Caco-2 (cell line): Measurements from ENCODE around the gene TMEM190. TPM values are rescaled to one million over a fixed set of nuclear protein-coding genes. Genes with fewer than 3 reads are reported as not detected.

ENCODE experiments used
- BruUV-seq: library from RNA; stranded (reverse); fragments of 400-500 nt; replicated peaks from 2 replicates; lab custom pipeline; 2021; lab: Mats Ljungman, UMichigan
- CTCF ChIA-PET: fragments of 300-600 bp; sonication (Branson Sonifier 250); formaldehyde crosslinking; loops from one replicate; lab custom pipeline; 2022; ENCODE audit warnings: antibody characterized with exemption; lab: Charles Lee
- POLR2A ChIA-PET: fragments of 300-600 bp; sonication (Branson Sonifier 250); formaldehyde crosslinking; loops from one replicate; lab custom pipeline; 2022; ENCODE audit warnings: antibody characterized with exemption; lab: Charles Lee
- DNase-seq, 2 experiments: peaks; one replicate each; pipeline versions ENCODE4 v3.0.0 to v3.0.0-alpha.2; 2020 to 2022
- H3K27me3 ChIP-seq: replicated peaks from 2 replicates; pipeline ENCODE4 v1.6.0; 2011; ENCODE audit warnings: low read length; ENCODE audit not compliant: control insufficient read depth, insufficient read depth
- H3K36me3 ChIP-seq: 2 replicates; pipeline ENCODE4 v1.5.1; 2011; ENCODE audit warnings: low read length; ENCODE audit not compliant: control insufficient read depth, insufficient read depth
- H3K4me1 ChIP-seq: fragments of 250-450 bp; sonication (Bioruptor Pico); 2 replicates; pipeline ENCODE4 v1.5.1; 2020; ENCODE audit warnings: mild to moderate bottlenecking
- H3K4me3 ChIP-seq: 2 replicates; pipeline ENCODE4 v1.5.1; 2011; ENCODE audit warnings: low read depth, mild to moderate bottlenecking, control low read depth, low read length
- H3K9me3 ChIP-seq: fragments of 250-450 bp; sonication (Bioruptor Pico); 2 replicates; pipeline ENCODE4 v1.5.1; 2020; ENCODE audit warnings: mild to moderate bottlenecking, moderate library complexity
- H3K27ac Mint-ChIP-seq: one replicate; pipeline ENCODE4 v1.8.0; 2022; ENCODE audit warnings: mixed read lengths; ENCODE audit not compliant: unreplicated experiment
- H3K27me3 Mint-ChIP-seq: one replicate; pipeline ENCODE4 v1.8.0; 2022; ENCODE audit warnings: mixed read lengths; ENCODE audit not compliant: insufficient read depth, unreplicated experiment
- H3K36me3 Mint-ChIP-seq: one replicate; pipeline ENCODE4 v1.8.0; 2022; ENCODE audit warnings: mild to moderate bottlenecking, mixed read lengths; ENCODE audit not compliant: insufficient read depth, unreplicated experiment
- H3K4me1 Mint-ChIP-seq: one replicate; pipeline ENCODE4 v1.8.0; 2022; ENCODE audit warnings: low read depth, mixed read lengths; ENCODE audit not compliant: unreplicated experiment
- H3K4me3 Mint-ChIP-seq: one replicate; pipeline ENCODE4 v1.8.0; 2022; ENCODE audit warnings: mild to moderate bottlenecking, moderate library complexity, mixed read lengths; ENCODE audit not compliant: unreplicated experiment
- H3K9me3 Mint-ChIP-seq: one replicate; pipeline ENCODE4 v1.8.0; 2022; ENCODE audit warnings: mixed read lengths; ENCODE audit not compliant: unreplicated experiment
- CTCF ChIP-seq, 2 experiments: fragments of 200-600 bp in 1 of 2; IDR thresholded peaks; 1 replicate in 1 of 2; 2 replicates in 1 of 2; pipeline versions ENCODE4 v1.5.1 to v1.8.0; 2011 to 2022; ENCODE audit warnings: antibody characterized with exemption in 1 of 2, control low read depth in 1 of 2, inconsistent platforms in 1 of 2, low read depth in 1 of 2, low read length in 1 of 2, mild to moderate bottlenecking in 1 of 2, moderate library complexity in 1 of 2; ENCODE audit not compliant: insufficient read depth in 1 of 2, severe bottlenecking in 1 of 2, unreplicated experiment in 1 of 2
- intact Hi-C: fragments of 100-400 bp; cut with micrococcal nuclease; formaldehyde crosslinking; loops from one replicate; pipeline ENCODE4 v1.10.0; 2022; ENCODE audit not compliant: unreplicated experiment
- total RNA-seq: library from RNA; stranded (reverse); gene quantifications from 2 replicates; pipeline ENCODE4 v1.2.3, GENCODE V29; 2022

TMEM190 gene
- total RNA-seq, 1 experiment from 2014 or later = not detected

- H3K27me3 ChIP-seq = no peaks in the 10 kb centered on the region
- H3K4me3 Mint-ChIP-seq = peak within 1 kb of the TSS; percentile 93
- H3K4me1 ChIP-seq = peaks cover 30% of the 10 kb centered on the region
- no TSS peak for BruUV-seq
- TF ChIP-seq CTCF (IDR thresholded peaks at IDR 0.05; ENCODE audit: insufficient read depth in 1 of 2, low read depth in 1 of 2, low read length in 1 of 2, severe bottlenecking in 1 of 2, unreplicated experiment in 1 of 2) = no peak
- DNase-seq = peak in 1 of 2 experiments; percentile 75
- H3K36me3 Mint-ChIP-seq = peaks cover 48% of the 10 kb centered on the region
- no peaks in the 10 kb centered on the region for H3K9me3 ChIP-seq
- peaks cover 16% of the 10 kb centered on the region for H3K36me3 ChIP-seq
- ChIA-PET CTCF (interaction anchor here (0.5 to 2.4 kb wide), 17 partner anchors 9 to 1983 kb away, joined by 3 to 29 read pairs (median 3); partner anchors contain the start of genes HSPBP1, KMT5C, PPP1R12C and PTPRH), POLR2A (interaction anchor here (0.7 to 2.4 kb wide), 15 partner anchors 10 to 215 kb away, joined by 3 to 28 read pairs (median 4); partner anchors contain the start of genes FIZ1, HSPBP1, ISOC2 and KMT5C)
- peak within 1 kb of the TSS; percentile 73 for H3K4me3 ChIP-seq
- H3K4me1 Mint-ChIP-seq = peaks cover 18% of the 10 kb centered on the region
- H3K27ac Mint-ChIP-seq = peak within 1 kb of the TSS; percentile 89
- H3K27me3 Mint-ChIP-seq = no peaks in the 10 kb centered on the region
- intact Hi-C loops = loop anchor here (2.0 to 10.0 kb wide), 3 partner anchors 92 to 250 kb away; no protein-coding TSS in a partner anchor
- H3K9me3 Mint-ChIP-seq = no peaks in the 10 kb centered on the region
These were observed 7.7 kb downstream of the TMEM190 start, which contains the start of gene TMEM238 for GRCh38 chr19:55384131-55384919. TMEM238 (minus strand) TSS chr19:55384292; CDS start chr19:55384259, 33 bp downstream.

- Mint-ChIP-seq H3K36me3 (peaks cover 51% of the 10 kb centered on the region), H3K9me3 (no peaks in the 10 kb centered on the region), H3K4me1 (peaks cover 18% of the 10 kb centered on the region)
These were observed 8.5 kb downstream of the TMEM190 start for GRCh38 chr19:55384920-55385723.

More at GRCh38 chr19:55384920-55385723, 8.5 kb downstream of the TMEM190 start:
- H3K4me3 Mint-ChIP-seq = peak overlapping the region; percentile 93
- H3K27me3 Mint-ChIP-seq = no peaks in the 10 kb centered on the region
- Histone ChIP-seq H3K9me3 (no peaks in the 10 kb centered on the region), H3K27me3 (no peaks in the 10 kb centered on the region), H3K4me3 (peak overlapping the region; percentile 73), H3K4me1 (peaks cover 30% of the 10 kb centered on the region), H3K36me3 (peaks cover 18% of the 10 kb centered on the region)
- ChIA-PET CTCF (interaction anchor here (0.6 to 2.4 kb wide), 6 partner anchors 9 to 119 kb away, joined by 3 to 29 read pairs (median 7); partner anchors contain the start of genes HSPBP1 and KMT5C), POLR2A (interaction anchor here (0.6 to 2.4 kb wide), 9 partner anchors 9 to 215 kb away, joined by 3 to 28 read pairs (median 6); partner anchors contain the start of genes FIZ1, HSPBP1, KMT5C and PPP6R1)
- BruUV-seq = TSS peak; percentile 22
- H3K27ac Mint-ChIP-seq = peak overlapping the region; percentile 89
- peak; percentile 96 for DNase-seq
- TF ChIP-seq CTCF (IDR thresholded peaks at IDR 0.05; ENCODE audit: insufficient read depth in 1 of 2, low read depth in 1 of 2, low read length in 1 of 2, severe bottlenecking in 1 of 2, unreplicated experiment in 1 of 2) = no peak
- intact Hi-C loops = loop anchor here (1.0 to 10.0 kb wide), 7 partner anchors 23 to 250 kb away; partner anchors contain the start of genes HSPBP1, KMT5C and PPP6R1
